Measurements from ENCODE around the gene JPH2.

The JPH2 gene

GRCh38 chr20:44206132-44206531, 19.1 kb upstream of the JPH2 start:
- TF ChIP-seq, protein P1, sequence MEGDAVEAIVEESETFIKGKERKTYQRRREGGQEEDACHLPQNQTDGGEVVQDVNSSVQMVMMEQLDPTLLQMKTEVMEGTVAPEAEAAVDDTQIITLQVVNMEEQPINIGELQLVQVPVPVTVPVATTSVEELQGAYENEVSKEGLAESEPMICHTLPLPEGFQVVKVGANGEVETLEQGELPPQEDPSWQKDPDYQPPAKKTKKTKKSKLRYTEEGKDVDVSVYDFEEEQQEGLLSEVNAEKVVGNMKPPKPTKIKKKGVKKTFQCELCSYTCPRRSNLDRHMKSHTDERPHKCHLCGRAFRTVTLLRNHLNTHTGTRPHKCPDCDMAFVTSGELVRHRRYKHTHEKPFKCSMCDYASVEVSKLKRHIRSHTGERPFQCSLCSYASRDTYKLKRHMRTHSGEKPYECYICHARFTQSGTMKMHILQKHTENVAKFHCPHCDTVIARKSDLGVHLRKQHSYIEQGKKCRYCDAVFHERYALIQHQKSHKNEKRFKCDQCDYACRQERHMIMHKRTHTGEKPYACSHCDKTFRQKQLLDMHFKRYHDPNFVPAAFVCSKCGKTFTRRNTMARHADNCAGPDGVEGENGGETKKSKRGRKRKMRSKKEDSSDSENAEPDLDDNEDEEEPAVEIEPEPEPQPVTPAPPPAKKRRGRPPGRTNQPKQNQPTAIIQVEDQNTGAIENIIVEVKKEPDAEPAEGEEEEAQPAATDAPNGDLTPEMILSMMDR (IDR thresholded peaks at IDR 0.05; ENCODE audit: insufficient read depth, low read depth, low read length, missing control alignments): no peak
- H3K4me3 ChIP-seq (ENCODE audit: low read depth, low read length): no peak overlapping the region
- no peak for DNase-seq (ENCODE audit: low read depth)

DNA sequence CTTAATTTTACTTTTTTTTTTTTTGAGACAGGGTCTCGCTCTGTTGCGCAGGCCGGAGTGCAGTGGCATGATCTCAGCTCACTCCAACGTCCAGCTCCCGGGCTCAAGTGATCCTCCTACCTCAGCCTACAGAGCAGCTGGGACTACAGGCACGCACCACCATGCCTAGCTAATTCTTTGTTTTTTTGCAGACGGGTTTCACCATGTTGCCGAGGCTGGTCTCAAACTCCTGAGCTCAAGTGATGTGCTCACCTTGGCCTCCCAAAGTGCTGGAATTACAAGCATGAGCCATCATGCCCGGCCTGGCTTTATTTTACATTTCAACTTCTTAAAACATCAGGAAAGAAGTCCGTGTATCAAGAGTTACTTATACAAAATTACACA, 17.8 kb upstream of the JPH2 start:
- DNase-seq (ENCODE audit: low read depth): no peak
- TF ChIP-seq, protein P1 (IDR thresholded peaks at IDR 0.05; ENCODE audit: insufficient read depth, low read depth, low read length, missing control alignments): no peak
- no peak overlapping the region for H3K4me3 ChIP-seq (ENCODE audit: low read depth, low read length)

GRCh38 chr20:44204156-44204831, 17.3 kb upstream of the JPH2 start:
- H3K4me3 ChIP-seq (ENCODE audit: low read depth, low read length): no peak overlapping the region
- TF ChIP-seq, protein P1 (IDR thresholded peaks at IDR 0.05; ENCODE audit: insufficient read depth, low read depth, low read length, missing control alignments): no peak
- no peak for DNase-seq (ENCODE audit: low read depth)

DNA sequence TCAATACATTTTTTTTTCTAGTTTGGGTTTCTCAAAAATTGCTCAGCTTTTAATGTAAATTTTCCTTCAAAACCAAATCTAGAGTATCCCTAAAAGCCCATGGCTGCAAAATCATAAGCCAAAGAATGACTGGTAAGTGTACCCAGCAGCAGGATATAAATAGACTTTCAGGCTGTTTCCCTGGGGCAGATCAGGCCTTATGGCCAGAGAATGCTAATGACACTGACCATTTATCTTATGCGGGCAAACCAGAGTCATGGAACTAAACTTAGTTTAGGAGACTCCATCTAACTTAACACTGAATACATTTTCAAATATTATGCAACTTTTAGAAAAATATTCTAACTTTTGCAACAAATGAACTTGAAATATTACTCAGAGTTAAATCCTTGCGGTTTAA, 16.2 kb upstream of the JPH2 start:
- DNase-seq (ENCODE audit: low read depth): no peak
- no peak overlapping the region for H3K4me3 ChIP-seq (ENCODE audit: low read depth, low read length)
- TF ChIP-seq, protein P1 (IDR thresholded peaks at IDR 0.05; ENCODE audit: insufficient read depth, low read depth, low read length, missing control alignments): no peak

GRCh38 chr20:44200983-44201382, 14.0 kb upstream of the JPH2 start:
- H3K4me3 ChIP-seq (ENCODE audit: low read depth, low read length): no peak overlapping the region
- DNase-seq (ENCODE audit: low read depth): no peak
- TF ChIP-seq, protein P1 (IDR thresholded peaks at IDR 0.05; ENCODE audit: insufficient read depth, low read depth, low read length, missing control alignments): no peak

- TF ChIP-seq, protein P1 (IDR thresholded peaks at IDR 0.05; ENCODE audit: insufficient read depth, low read depth, low read length, missing control alignments): no peak
- no peak overlapping the region for H3K4me3 ChIP-seq (ENCODE audit: low read depth, low read length)
- no peak for DNase-seq (ENCODE audit: low read depth)
Measured at GRCh38 chr20:44200371-44200770, 13.4 kb upstream of the JPH2 start.

DNA sequence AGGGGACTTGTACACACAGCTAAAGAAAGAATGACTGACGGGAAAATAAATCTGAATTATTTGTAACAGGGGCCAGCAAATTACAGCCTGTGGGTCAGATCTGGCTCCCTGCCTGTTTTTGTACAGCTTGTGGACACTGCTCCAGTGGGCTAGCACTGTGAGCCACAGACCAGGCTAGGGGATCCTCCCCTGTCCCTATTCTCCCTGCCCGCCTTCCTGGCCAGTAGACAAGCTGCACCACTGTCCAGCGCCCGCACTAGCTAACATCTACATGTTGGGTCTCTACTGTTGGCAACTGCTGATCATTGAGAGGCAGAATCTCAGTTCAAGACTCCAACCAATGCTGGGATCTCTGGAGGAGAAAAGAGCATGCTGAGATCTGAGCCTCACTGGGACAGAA, 12.9 kb upstream of the JPH2 start:
- DNase-seq (ENCODE audit: low read depth): no peak
- TF ChIP-seq, protein P1 (IDR thresholded peaks at IDR 0.05; ENCODE audit: insufficient read depth, low read depth, low read length, missing control alignments): no peak
- H3K4me3 ChIP-seq (ENCODE audit: low read depth, low read length): no peak overlapping the region
